Stimulated activated CD4-positive, alpha-beta T cell treated with anti-CD3 and anti-CD28 coated beads, Interleukin-15, amount 100 ng/mL, for 48 hours (primary cell): Measurements from ENCODE around the gene LILRA2.
"Not testable (repeated sequence)": the region's sequence is repeated elsewhere in the genome, so short reads cannot be mapped to it uniquely, and the experiment has no call there.

Experiments used
- DNase-seq, 2 donors: peaks; one replicate each; pipeline ENCODE4 v3.0.0-alpha.2; 2020; ENCODE audit warnings: low read depth in 2 of 2

Gene LILRA2

DNA sequence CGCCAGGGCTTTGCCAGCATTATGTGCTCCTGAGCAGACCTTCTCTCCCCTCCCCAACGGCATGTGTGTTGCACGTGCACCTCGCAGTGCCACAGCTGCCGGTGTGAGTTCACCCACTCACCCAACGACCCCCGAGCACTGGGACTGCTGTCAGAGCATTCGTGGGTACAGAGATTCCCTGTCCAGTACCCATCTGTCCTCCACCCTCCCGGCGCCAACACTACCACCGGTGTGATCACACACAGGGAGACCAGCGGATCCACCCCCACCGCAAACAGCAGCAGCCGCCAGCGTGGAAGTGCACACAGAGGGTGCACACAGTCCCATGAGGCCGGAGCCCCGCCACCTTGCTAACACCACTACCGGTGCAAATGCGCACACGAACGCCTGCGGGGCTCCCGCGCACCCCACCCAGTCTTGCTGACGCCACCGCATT, 35.8 kb downstream of the LILRA2 start:
- no peak for DNase-seq

DNA sequence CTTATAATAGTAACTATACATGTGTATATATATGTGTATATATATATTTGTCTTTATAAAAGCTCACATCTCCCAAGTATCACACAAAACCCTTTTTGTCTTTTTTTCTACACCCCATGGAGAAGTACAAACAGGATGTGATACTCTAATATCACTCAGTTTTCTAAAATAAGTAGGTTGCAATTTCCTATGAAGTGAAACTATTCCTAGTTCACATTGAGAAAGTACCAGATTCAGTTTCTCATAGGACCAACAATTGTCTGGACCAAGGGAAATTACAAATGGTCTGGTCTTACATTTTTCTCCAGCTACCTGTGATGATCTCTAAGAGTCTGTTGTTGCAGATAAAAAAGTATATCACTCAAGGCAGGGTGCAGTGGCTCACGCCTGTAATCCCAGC, 38.8 kb downstream of the LILRA2 start:
- no peak for DNase-seq

DNA sequence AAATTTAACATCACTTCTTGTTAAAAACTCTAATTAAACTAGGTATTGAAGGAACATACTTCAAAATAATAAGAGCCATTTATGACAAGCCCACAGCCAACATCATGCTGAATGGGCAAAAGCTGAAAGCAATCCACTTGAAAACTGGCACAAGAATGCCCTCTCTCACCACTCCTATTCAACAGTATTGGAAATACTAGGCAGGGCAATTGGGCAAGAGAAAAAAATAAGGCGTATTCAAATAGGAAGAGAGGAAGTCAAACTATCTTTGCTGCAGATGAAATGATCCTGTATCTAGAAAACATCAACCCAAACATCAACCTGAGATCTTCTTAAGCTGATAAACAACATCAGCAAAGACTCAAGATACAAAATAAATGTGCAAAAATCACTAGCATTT, 41.1 kb downstream of the LILRA2 start:
- DNase-seq: no peak

DNA sequence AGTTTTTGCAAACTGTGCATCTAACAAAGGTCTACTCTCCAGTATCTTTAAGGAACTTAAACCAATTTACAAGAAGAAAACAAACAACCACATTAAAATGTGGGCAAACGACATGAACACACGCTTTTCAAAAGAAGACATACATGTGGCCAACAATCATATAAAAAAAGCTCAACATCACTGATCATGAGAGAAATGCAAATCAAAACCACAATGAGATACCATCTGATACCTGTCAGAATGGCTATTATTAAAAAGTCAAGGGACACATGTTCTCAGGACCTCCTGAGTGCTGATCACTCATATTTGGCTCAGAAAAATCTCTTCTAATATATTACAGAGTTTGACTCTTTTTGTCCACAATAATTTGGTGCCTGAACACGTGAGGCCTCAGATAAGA, 42.5 kb downstream of the LILRA2 start:
- DNase-seq: no peak

DNA sequence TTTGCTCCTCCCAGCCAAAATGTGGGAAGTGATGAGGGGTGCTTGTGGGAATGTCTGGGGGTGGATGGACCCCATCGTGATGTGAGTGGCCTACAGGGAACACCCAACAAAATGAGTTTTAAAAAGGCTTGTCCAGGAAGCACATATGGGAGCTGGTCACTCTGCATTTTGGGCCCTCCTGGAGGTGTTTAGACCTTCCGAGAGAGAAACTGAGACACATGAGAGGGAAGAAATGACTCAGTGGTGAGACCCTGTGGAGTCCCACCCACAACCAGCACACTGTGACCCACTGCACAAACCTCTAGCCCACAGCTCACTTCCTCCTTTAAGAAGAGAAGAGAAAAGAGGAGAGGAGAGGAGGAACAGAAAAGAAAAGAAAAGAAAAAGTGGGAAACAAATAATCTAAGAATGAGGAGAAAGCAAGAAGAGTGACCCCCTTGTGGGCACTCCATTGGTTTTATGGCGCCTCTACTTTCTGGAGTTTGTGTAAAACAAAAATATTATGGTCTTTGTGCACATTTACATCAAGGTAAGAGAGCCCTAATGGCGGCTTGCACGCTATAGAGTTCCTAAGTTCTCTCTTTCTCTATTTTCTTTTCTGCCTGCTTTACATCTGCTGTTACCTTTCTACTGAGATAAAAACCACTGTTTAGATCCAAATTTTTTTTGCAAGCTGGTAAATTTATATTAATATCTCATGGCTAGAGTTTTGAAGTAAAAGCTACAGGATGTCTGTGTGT, 43.4 kb downstream of the LILRA2 start:
- no peak for DNase-seq

DNA sequence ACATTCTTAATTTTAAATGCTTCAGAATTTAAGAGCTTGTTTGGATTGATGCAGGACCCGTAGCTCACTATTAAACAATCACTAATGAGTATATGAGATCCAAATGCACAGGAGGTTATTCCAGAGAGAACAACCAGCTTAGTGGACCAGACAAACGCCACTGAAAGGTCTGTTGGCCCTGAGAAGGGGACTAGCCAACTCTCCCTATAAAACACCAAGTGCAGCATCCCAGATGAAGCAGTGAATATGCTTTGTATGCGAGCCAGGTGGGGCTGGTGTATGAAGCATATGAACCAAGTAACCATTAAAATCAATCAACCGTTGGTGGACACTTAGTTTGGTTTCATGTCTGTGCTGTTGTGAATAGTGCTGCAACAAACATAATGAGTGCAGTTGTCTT, 46.9 kb downstream of the LILRA2 start:
- DNase-seq: no peak

DNA sequence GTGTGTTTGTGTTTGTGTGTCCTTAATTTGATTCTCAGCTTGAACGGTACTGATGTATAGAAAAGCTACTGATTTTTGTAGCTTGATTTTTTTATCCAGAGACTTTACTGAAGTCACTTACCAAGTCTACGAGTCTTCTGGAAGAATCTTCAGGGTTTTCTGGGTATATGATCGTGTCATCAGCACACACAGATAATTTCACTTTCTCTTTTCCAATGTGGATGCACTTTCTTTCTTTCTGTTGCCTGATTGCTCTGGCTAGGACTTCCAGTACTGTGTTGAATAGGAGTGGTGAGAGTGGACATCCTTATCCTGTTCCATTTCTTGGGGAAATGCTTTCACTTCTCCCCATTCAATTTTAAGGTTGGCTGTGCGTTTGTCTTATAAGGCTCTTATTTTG, 48.8 kb downstream of the LILRA2 start:
- no peak for DNase-seq

DNA sequence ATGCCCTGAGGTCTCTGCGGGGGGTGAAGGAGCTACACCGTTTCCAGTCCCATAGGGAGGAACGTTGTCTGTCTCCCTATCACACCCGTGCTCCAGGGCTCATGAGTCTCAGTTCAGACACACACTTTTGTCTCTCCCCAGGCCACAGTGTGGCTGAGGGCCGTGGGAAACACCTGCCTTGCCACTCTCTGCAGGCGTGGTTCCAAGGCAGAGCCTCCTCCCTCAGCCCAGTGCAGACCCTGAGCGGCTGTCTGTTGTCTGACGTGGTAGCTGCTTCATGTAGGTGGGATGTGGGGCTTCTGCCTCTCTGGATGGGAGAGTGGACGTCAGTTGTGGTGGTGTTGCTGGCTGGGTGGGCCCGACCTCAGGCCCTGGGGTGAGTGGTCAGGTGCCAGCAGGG, 50.6 kb downstream of the LILRA2 start:
- DNase-seq: not testable (repeated sequence)

DNA sequence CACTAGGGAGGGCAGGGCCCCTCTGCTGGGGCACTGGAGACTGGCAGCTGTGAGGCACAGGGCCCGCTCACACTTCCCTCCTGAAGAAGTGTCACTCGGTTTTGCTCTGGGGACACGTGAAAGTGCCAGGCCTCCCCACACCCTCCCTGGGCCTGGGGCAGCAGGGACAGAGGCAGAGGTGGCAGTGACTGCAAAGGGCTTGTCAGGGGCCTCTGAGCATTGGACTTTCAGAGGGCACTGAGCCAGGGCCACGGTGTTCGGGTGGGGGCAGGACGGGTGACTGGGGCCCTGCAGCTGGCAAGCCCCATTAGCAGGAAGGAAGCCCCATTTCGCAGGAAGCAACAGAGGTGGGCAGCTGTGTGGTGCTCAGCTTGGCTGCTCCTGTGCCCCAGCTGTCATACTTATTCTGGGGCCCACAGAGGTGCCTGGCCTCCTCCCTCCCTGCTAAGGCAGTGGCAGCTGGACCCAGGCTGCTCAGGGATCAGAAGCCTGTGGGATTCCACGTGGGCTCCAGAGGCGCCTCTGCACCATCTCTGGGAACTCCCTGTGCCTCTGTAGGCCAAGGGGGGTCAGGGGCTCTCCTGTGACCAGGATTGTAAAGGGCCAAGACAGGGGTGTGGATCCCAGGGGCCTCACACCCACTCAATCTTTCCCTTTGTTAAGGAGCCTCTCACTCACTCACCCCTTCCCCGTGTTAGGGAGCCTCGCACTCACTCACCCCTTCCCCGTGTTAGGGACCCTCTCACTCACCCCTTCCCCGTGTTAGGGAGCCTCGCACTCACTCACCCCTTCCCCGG, 51.5 kb downstream of the LILRA2 start:
- DNase-seq: not testable (repeated sequence)

DNA sequence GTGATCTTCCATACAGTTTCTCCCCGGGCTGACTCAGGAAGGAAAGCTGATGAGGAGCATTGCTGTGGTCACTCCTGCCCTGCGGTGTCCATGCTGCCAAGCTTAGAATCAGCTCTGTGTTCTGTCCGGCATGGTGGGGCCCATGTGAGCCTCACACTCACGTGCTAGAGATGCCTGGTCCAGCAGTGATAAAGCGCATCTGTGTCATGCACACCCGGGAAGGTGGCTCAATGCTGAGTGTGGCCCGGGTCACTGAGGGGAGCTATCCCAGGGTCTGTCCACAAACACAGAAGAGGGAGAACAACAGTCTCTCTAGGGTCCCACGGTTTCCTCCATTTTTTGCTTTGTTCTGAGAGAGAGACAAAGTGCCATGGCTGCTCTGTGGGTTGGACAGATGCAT, 53.2 kb downstream of the LILRA2 start:
- no peak for DNase-seq

DNA sequence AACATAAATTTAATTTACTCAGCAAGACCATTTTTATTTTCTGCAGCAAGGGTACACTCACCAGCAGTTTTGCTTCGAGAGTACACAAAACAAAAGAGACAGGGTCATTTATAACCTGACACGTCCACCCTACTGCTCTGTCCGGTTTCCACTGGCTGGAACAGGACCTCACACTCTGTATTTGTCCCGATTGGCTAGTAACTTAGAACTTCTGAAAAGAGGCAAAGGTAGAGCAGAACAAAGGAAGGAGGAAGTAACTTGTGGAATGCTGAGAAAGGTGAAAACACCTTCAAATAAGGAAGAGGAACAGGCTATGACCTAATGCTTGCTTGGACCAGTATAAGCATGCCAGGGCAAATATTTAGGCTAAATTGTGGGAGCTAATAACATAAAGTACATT, 54.3 kb downstream of the LILRA2 start:
- DNase-seq: not testable (repeated sequence)

DNA sequence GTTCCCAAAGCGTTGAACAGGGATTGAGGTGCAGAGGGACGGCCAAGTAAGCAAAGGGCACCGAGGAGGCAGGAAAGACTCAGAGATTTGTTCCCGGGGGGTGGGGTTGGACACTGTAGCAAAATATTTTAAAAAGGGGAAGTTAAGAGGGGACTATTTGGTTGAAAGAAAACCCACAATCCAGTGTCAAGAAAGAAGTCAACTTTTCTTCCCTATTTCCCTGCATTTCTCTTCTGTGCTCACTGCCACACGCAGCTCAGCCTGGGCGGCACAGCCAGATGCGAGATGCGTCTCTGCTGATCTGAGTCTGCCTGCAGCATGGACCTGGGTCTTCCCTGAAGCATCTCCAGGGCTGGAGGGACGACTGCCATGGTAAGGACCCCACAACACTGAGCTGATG, 56.7 kb downstream of the LILRA2 start, which contains the start of gene LILRB1:
TSS of gene LILRB1 (plus strand) at position 223 of the 400 bp plus-strand sequence. CDS start 590 bp downstream, outside the sequence.
- not testable (repeated sequence) for DNase-seq

DNA sequence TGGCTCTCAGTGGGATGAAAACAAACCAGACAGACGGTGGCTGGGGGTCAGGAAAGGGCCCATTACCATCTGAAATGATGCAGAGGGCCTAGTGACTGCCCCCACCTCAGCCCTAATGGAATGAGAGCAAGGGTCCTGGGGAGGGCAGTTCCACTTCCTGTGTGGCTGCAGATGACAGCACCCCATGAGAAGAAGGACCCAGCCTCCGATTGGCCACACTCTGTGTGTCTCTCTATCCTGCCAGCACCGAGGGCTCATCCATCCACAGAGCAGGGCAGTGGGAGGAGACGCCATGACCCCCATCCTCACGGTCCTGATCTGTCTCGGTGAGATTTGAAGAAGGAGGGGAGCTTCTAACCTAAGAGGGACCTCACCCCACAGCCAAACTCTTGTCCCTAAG, 57.2 kb downstream of the LILRA2 start:
- no peak for DNase-seq

DNA sequence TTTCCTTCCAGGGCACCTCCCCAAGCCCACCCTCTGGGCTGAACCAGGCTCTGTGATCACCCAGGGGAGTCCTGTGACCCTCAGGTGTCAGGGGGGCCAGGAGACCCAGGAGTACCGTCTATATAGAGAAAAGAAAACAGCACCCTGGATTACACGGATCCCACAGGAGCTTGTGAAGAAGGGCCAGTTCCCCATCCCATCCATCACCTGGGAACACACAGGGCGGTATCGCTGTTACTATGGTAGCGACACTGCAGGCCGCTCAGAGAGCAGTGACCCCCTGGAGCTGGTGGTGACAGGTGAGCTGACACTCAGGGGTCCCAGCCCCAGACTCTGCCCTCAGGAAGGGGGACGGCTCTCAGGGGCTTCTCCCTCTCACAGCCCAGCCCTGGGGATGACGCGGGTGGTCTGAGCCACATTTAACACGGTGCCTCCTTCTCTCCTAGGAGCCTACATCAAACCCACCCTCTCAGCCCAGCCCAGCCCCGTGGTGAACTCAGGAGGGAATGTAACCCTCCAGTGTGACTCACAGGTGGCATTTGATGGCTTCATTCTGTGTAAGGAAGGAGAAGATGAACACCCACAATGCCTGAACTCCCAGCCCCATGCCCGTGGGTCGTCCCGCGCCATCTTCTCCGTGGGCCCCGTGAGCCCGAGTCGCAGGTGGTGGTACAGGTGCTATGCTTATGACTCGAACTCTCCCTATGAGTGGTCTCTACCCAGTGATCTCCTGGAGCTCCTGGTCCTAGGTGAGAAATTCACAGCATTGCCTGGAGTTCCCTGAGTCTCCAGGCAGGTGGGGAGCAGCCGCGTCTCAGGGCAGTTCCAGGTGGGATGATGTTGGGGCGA, 58.1 kb downstream of the LILRA2 start:
- not testable (repeated sequence) for DNase-seq

DNA sequence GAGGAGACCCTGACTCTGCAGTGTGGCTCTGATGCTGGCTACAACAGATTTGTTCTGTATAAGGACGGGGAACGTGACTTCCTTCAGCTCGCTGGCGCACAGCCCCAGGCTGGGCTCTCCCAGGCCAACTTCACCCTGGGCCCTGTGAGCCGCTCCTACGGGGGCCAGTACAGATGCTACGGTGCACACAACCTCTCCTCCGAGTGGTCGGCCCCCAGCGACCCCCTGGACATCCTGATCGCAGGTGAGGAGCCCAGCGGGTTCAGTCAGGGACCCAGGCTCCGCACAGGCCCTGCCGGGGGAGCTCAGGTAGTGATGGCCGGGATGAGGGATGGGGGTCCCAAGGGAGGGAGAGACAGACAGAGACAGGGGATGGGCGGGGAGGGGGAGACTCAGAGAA, 58.9 kb downstream of the LILRA2 start:
- DNase-seq: not testable (repeated sequence)

DNA sequence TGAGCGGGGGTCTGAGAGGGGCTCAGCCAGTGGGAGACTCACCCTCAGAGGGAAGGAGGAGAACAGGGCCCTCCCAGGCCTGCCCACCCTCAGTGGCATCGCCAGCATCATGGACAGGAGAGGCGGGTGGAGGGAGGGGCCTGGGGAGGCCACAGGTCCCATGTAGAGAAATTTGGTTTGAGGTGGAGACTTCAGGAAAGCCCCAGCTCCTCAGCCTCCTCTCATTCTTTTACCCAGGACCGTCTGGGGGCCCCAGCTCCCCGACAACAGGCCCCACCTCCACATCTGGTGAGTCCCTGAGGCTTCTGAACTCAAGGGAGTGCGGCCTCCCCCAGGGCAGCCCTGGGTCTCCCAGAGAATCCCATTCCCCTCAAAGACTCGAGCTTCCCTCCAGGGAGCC, 59.8 kb downstream of the LILRA2 start:
- no peak for DNase-seq

DNA sequence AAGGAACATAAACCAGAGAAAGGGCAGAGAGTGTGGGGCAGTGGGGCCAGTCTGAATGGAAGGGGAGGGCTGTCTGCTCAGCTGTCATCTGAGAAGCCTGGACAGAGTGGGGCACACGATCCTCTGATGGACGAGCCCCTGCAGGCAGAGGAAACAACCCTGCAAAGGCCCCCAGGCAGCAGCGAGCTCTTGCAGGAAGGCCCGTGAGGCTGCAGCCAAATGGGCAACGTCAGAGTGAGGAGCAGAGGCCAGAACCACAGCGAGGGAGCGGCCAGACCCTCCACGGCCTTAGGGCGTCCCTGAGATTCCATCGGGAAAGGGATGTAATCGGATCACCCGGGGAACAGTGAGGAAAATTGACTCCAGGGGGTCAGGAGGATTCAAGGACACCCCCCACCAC, 62.5 kb downstream of the LILRA2 start:
- DNase-seq: not testable (repeated sequence)

DNA sequence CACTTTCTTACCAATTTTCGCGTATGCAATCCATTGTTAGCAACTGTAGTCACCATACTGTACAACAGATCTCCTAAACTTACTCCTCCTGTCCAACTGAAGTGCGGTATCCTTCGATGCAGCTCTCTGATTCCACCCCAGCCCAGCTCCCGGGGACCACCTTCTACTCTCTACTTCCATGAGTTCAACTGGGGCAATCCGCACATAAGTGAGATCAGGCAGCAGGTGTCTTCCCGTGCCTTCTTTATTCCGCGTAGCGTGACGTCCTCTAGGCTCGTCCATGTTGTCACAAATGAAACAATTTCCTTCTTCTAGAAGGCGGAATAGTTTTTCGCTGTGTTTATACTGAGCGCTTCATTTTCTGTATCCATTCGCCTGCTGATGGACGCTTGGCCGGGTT, 65.1 kb downstream of the LILRA2 start:
- DNase-seq: no peak
